ENCODE results near the gene AGPAT2.

Gene AGPAT2

DNA sequence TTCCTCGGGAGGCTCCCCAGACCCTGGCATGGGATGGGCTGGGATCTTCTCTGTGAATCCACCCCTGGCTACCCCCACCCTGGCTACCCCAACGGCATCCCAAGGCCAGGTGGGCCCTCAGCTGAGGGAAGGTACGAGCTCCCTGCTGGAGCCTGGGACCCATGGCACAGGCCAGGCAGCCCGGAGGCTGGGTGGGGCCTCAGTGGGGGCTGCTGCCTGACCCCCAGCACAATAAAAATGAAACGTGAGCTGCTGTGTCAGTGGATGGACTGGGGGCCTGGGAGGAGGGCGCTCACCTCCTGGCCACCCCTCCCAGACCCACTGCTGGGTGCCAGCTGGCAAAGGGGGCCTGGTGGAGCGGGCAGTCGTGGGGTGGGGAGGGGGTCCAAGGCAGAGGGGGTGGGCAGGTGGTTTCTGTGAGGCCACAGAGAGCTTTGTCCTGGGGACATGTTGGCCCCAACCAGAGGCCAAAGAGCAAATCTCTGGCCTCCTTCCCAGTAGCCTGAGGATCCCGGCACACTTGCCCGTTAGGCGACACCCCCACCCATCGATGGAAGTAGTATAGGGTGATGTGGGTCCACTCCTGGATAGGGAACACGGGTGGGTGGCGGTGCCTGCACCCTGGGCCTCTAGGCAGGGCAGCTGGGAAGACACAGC is 14.7 kb downstream of the AGPAT2 start:
- no peak for DNase-seq

DNA sequence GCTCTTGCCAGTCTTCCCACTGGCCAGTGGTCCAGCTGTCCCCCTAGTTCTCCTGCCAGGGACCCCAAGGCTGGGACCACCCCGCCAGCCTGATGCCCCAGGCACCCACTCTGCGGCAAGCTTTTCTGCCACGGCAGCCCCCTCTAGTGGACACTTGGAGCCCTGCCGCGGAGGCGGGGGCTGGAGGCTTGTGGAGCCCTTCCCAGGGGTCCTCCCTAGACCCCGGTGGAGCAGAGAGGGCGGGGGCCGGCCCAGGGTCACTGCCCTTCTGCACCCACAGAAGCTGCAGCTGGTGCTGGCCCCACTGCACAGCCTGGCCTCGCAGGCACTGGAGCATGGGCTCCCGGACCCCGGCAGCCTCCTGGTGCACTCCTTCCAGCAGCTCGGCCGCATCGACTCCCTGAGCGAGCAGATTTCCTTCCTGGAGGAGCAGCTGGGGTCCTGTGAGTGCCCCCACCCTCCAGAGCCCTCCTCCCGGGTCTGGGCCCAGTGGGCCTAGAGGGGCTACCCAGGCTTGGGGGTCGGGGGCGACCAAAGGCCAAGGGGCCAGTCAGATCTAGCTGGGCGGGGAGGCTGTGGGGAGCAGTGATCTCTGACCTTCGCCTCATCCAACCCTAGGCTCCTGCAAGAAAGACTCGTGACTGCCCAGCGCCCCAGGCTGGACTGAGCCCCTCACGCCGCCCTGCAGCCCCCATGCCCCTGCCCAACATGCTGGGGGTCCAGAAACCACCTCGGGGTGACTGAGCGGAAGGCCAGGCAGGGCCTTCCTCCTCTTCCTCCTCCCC is 15.4 kb downstream of the AGPAT2 start:
- DNase-seq: no peak

DNA sequence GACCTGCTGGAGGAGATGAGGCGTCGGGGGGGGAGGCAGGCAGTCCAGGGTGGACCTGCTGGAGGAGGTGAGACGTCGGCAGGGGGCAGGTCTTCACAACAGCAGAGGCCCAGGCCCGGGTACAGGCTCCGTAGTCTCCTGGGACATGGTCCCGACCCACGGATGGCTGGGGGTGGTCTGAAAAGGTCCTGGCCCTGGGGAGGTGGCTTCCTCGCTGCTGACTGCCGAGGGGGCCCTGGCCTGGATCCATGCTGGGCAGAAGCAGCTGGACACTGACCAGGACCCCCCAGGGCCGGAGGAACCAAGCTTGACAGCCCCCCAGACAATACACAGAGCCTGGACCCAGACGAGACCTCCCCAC is 16.0 kb downstream of the AGPAT2 start:
- no peak for DNase-seq

DNA sequence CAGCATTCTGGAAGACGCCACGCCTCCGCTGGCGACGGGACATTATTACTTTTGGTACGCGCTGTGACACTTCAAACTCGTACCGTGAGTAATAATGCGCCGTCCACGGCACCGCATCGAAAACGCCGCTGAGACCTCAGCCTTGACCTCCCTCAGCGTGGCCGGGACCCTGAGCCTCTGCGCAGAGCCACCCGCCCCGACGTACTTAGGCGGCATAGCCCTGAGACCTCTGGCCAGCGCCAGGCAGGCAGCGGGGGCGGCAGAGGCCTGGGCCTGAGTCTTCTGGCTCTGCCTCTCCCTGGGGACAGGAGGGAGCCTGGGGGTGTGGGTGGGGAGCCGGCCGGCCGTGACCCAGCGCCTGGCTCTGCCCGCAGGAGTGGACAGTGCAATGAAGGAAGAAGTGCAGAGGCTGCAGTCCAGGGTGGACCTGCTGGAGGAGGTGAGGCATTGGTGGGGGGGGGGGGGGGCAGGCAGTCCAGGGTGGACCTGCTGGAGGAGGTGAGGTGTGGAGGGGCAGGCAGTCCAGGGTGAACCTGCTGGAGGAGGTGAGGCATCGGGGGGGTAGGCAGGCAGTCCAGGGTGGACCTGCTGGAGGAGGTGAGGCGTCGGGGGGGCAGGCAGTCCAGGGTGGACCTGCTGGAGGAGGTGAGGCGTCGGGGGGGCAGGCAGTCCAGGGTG is 16.5 kb downstream of the AGPAT2 start:
- DNase-seq: no peak

DNA sequence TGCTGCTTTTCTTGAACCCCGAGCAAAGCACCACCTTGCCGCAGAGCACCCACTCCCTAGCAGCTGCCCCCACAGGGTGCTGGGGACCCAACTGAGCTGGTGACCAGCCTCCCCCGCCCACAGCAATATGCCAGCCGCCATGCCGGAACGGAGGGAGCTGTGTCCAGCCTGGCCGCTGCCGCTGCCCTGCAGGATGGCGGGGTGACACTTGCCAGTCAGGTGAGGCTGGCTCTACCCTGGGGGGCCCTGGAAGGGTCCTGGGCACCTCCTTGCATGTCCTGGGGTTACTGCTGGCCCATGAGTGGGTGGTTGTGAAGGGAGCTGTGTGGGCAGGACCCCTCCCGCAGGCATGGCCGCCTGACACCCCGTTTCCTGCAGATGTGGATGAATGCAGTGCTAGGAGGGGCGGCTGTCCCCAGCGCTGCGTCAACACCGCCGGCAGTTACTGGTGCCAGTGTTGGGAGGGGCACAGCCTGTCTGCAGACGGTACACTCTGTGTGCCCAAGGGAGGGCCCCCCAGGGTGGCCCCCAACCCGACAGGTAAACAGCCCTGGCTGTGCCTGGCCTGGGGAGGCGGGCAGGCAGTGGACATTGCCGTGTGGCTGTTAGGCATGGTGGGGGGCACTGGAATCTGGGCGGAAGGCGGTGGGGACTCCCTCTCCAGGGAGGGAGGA is 17.3 kb downstream of the AGPAT2 start:
- DNase-seq: no peak

DNA sequence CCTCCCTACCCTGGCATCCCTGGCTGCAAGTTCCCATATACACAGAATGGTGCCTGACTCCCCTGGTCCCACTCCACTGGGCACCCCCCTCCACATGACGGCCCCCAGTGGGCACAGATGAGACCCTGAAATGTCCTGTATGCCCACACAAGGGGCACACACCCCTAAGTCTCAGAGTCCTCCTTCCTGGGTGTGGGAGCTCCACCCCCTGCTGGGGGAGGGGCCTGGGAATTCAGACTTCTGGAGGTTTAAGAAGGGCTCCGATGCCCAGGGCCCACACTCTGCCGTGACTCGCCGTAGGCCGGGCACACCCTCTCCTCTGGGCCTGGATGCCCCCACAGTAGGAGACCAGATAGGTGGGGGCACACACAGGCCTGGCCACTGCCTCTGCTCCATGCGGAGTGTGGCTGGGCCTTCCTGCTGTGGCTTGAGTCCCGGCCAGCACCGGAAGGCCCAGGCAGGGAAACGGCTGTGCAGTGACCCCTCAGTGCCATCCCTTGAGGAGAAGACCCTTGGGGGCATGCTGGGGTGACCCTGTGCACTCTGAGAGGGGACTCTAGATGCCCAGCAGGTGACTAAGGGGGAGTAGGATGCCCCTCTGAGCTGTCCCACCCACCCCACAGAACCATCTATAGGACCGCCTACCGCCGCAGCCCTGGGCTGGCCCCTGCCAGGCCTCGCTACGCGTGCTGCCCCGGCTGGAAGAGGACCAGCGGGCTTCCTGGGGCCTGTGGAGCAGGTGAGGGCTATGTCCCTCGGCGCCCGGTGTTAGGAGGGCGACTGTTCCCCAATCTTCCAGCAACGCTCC is 18.1 kb downstream of the AGPAT2 start:
- no peak for DNase-seq

DNA sequence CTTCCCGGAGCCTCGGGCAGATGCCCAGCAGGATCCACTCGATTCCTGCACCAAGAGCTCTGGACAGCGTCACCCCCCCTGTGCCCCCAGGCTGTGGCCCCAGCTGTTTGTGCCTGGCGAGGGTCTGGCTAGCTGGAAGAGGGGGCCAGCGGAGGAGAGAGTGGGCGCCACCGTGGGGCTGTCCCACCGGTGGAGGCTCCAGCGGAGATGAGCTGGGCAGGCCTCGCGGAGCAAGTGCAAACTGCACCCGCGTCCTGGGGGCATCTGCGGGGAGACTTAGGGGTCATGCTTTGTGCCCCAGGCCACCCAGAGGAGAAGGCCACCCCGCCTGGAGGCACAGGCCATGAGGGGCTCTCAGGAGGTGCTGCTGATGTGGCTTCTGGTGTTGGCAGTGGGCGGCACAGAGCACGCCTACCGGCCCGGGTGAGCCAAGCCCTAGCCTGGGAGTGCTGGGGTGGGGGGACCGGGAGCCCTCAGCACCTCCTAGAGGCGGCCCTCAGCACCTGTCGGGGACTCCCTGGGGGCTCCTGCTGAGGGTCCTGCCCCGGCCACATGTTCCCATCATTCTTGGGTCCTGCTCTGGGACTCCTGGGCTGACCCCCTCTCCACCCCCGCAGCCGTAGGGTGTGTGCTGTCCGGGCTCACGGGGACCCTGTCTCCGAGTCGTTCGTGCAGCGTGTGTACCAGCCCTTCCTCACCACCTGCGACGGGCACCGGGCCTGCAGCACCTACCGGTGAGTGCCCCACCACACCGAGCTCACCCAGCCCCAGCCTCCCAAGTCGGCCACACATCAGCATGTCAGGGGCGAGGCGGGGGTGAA is 19.1 kb downstream of the AGPAT2 start:
- no peak for DNase-seq

DNA sequence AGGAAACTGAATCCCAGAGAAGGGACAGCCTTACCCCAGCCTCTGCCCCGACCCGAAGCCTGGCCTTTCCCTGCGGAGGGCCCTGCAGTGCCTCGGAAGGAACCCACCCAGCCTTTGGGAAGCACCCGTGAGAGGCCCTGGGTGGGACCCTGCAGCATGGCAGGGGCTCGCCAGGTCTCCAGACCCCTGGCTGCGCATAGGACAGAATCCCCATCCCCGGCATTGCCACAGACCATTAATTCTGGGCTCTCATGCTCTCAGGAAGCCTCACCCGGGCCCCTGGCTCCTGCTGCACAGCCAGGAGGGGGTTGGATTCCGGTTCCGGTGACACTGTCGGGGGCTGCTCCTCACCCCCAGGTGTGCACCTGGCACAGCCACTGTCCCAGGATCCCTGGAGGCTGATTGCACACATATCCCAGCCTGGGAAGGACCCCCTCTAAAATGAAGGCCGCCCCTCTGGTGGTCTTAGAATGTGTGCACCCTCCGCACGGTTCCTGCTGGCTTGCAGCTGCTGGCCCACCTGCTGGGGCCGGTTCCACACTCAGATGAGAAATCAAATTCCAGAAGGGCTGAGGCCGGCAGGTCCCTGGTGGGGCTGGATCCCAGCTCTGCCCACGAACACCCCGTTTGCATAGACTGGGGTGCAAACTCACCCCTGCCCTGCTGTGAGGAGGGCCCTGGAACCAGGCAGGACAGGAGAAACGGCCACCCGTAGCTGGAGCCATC is 19.9 kb downstream of the AGPAT2 start:
- no peak for DNase-seq

DNA sequence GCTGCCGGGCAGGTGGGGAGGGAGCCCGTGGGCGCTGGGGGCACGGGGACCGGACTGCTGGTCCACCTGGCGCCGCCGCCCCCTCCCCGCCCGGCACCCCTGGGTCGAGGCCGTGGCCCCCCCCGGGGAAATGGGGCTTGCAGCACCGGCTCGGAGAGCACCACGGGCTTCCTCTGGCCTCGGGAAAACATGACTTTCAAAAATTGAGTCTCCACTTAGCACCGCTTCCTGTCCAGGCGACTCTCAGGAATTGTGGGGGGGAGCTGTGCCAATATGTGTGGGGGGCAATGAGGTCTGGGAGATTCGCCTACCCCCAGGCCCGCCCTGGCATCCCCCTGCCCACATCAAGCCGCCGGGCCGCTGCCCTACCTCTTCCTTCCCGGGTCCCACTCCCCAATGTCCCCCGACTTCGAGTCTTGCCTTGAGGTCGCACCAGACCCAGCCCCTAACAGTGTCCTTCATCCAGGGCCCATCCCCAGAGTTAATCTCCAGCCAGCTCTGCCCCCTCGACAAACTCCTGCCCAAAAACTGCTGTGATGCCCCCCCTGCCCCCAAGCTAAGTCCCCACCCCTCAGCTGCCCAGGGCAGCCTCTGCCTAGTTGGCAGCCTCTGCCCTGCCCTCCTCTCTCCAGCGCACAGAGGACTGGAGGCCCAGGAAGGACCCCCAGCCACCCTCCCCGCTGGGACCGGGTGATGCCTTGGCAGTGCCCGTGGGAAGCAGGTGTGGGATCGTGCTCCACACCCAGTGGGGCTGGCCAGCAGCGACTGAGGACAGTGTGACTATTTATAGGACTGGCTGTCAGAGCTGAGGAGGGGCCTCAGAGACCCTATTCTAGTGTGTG is 20.7 kb downstream of the AGPAT2 start:
- no peak for DNase-seq

DNA sequence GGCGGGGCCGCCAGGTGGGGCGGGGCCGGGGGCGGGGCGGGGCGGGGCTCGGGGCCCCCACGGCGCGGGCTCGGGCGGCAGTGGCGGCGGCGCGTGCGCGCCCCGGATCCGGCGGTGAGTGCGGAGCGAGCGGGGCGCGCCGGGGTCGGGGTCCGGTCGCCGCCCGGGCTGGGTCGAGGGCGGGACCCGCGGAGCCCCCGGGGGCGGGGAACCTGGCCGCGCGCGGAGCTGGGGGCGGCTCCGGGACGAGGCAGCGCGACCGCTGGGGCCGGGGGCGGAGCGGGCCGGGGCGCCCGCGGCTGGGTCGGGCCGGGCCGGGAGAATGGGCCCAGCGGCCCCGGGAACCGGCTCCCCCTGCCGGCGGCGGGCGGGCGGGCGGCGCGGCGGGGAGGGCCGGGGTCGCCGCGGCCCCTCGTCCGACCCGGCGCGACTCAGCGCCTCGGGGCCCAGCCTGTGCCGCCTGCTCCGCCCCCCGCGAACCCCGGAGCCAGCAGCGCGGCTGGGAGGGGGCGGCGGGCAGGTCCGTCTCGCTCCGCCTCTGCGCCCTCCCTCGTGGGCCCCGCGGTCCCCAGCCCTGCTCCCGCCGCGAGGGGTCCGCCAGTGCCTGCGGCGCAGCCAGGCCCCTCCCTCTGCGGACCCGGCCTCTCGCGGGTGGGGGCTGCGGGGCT is 21.4 kb downstream of the AGPAT2 start:
- no peak for DNase-seq

DNA sequence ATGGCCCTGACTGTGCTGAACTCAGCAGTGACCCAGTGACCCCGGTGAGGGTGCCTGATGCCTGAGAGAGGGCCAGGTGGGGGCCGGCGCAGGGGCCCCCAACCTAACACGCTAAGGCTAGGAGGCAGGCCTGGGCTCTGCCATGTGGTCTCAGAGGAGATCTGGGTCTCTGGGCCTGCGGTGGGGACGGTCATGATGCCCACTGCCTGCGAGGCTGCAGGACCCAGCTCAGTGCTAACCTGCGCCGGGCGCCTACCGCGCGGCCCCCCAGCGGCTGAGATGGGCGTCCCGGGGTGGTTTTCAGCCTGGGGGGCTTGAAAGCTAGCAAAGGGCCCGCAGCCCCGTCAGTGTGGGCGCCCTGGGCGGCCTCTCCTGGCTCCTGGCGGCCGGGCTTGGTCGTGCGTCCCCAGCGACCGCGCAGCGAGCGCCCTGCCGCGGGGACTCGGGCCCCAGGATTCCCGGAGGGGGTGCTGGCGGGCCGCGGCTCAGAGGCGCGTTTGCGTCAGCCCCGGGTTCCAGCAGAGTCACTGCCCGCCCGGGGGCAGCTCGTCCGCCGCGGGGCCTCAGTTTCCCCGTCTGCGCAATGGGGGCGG is 22.1 kb downstream of the AGPAT2 start:
- DNase-seq: peak; percentile 23

DNA sequence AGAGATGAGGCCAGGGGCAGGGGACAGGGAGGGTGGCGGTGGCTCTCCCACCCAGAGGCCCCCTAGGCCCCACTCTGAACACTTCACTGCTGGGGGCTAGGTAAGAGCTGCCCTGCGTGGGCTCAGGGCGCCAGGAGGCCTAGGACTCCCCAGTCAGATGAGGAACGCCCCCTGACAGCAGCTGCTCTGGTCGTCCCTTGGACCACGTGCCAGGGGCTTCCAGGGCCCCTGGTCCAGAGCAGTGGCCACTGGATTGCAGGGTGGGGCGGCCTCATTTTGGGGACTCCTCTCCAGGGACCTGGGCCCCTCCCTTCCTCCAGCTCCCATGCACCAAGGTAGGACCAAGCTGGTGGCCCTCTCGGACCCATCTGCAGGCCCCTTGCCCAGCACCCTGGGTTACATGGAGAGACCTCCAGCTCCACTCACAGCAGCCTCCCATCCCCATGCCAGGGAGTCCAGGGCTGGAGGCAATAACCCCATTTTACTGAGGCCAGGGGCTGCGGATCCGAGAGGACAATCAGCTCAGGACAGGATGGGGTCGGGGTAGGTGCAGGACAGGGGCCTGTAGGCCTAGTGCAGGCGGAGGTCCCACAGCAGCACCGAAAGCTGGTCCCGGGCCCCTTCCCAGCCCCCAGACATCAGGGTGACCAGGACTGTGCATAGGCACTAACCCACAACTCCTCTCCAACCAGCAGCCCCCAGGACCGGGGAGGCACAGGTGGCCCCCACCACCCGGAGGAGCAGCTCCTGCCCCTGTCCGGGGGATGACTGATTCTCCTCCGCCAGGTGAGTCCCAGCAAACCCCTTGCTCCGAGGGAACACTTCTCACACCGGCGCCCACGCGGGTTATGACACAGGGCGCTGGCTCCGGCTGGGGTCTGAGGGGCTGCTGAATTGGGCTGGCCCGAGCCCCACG is 23.0 kb downstream of the AGPAT2 start:
- no peak for DNase-seq

DNA sequence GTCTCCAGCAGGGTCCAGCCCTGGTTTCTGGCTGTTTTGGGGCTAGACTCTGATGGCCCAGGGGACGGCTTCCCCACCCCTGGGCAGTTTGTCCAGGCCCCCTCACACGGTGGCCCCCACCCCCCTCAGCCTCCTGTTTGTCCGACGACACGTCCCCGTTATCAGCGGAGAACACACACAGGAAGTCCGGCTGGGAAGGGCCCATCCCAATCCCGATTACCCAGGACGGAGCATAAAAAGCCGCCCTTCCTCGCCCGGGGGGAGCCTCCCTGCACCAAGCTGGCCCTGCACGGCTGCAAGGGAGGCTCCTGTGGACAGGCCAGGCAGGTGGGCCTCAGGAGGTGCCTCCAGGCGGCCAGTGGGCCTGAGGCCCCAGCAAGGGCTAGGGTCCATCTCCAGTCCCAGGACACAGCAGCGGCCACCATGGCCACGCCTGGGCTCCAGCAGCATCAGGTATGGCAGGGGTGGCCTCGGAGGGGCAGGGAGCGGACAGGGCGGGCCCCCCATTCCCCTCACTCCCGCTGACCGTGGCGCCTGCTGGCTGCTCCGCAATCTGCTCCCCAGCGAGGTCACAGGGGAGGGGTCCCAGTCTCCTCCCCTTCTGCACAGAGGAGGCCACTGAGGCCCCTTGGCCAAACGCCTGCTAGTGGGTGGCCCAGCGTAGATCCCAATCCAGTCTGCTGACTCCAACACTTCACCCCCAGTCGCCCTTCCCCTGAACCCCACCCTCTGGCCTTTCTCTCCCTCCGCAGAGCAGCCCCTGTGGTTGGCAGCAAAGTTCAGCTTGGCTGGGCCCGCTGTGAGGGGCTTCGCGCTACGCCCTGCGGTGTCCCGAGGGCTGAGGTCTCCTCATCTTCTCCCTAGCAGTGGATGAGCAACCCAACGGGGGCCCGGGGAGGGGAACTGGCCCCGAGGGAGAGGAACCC is 24.3 kb downstream of the AGPAT2 start, which contains the start of gene EGFL7:
EGFL7 (plus strand) TSS at position 261 of the 926 bp plus-strand sequence. CDS start 5,367 bp downstream, outside the sequence.
- no peak for DNase-seq

DNA sequence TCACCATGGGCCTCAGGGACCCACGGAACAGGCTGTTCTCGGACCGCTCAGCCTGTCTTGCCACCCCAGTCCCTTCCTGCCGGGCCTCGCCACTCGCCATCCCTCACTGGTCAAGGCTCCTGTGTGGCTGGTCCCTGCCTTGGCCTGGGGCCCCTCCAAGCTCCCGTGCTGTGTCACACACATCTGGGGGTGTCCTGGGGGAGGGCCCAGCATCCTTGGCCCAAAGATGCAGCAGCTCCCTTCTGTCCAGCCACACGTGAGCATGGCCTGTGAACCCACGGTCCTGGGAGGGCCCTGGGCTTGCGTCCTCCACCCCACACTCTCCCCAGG is 25.0 kb downstream of the AGPAT2 start:
- DNase-seq: no peak

DNA sequence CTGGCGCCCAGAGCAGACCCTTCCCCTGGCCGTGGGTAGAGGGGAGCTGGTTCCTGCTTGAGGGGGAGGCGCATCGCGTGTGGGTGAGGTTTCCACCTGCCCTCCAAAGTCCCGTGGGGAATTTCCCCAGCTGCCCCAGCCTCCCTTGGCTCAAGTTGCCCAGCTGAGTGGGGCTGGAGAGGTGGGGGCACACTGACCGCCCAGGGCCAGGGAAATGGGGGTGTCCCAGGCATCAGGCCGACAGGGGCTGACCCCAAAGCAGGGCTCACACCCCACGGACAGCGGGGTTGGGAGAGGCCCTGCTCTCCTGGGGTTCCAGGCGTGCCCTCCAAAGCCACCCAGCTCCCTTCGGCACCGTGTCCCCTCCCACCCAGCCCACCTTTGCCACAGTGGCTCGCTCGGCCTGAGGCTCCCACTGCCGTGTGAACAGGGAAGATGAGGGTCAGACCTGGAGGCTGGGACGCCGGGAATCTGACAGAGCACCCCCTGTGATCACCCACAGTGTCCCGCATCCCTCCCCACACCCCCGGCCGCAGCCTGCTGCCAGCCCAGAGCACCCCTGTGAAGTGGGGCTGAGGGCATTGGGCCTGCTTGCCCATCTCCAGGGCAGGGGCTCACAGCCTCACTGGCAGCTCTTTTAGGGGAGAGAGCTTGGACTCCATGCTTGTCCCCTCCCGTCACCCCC is 25.5 kb downstream of the AGPAT2 start:
- no peak for DNase-seq

DNA sequence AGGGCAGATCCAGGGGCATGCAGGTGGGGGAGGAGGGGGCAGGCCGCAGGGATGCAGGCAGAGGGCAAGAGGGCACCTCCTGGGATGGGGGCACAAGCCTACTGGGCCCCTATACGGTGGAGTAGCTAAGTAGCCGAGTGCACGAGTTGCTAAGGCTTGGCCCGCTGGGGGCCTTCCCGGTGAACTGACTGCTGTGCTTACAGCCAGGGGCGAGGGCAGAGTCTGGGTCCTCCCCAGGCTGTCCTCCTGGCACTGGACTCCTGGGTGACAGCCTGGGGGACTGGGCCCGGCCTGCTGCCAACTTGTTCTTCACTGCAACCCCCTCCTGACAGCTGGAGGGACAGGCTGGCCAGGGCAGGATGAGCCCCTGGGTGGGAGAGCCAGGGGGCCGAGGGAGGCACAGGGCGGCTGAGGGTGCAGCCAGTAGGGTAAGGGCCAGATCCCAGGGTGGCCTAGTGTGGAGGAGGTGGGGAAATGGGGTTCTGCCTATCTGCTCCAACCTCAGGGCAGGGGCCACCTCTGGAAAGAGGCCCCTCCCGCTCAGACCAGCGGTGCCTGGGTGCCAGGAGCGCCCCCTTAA is 26.2 kb downstream of the AGPAT2 start:
- DNase-seq: no peak

Data from KG1 (cell line).